Measurements from ENCODE around the gene METTL27. TPM values are rescaled to one million over a fixed set of nuclear protein-coding genes. Genes with fewer than 3 reads are reported as not detected.
"Not testable (repeated sequence)": the region's sequence is repeated elsewhere in the genome, so short reads cannot be mapped to it uniquely, and the experiment has no call there.

METTL27 gene
- total RNA-seq, 1 donor from 2014 or later, result 1.6 TPM

- Histone ChIP-seq H3K27ac (ENCODE audit: low read depth, low read length) (no peak overlapping the region), H3K4me3 (ENCODE audit: low read length in 3 of 3) (no peak overlapping the region), H3K27me3 (ENCODE audit: control insufficient read depth in 3 of 3, insufficient read depth in 3 of 3, low read length in 3 of 3) (no peaks in the 10 kb centered on the region), H3K36me3 (ENCODE audit: control insufficient read depth in 3 of 3, insufficient read depth in 3 of 3, low read length in 3 of 3) (no peaks in the 10 kb centered on the region), H3K4me1 (ENCODE audit: control insufficient read depth in 3 of 3, insufficient read depth in 3 of 3, low read length in 3 of 3) (peaks cover 5 to 10% (median 6%) of the 10 kb centered on the region in 3 donors), H3K9me3 (ENCODE audit: control insufficient read depth in 3 of 3, low read length in 3 of 3) (no peaks in the 10 kb centered on the region), H3K9ac (ENCODE audit: low read depth in 1 of 3, low read length in 3 of 3) (no peak overlapping the region)
Measured at GRCh38 chr7:73839743-73840714, 2.3 kb downstream of the METTL27 start.

- H3K4me3 ChIP-seq (ENCODE audit: low read length in 3 of 3), result no peak overlapping the region
- H3K27me3 ChIP-seq (ENCODE audit: control insufficient read depth in 3 of 3, insufficient read depth in 3 of 3, low read length in 3 of 3), result no peaks in the 10 kb centered on the region
- no peak overlapping the region for H3K27ac ChIP-seq (ENCODE audit: low read depth, low read length)
- H3K4me1 ChIP-seq (ENCODE audit: control insufficient read depth in 3 of 3, insufficient read depth in 3 of 3, low read length in 3 of 3), result peaks cover 5 to 10% (median 6%) of the 10 kb centered on the region in 3 donors
- no peak overlapping the region for H3K9ac ChIP-seq (ENCODE audit: low read depth in 1 of 3, low read length in 3 of 3)
- H3K9me3 ChIP-seq (ENCODE audit: control insufficient read depth in 3 of 3, low read length in 3 of 3), result no peaks in the 10 kb centered on the region
- no peaks in the 10 kb centered on the region for H3K36me3 ChIP-seq (ENCODE audit: control insufficient read depth in 3 of 3, insufficient read depth in 3 of 3, low read length in 3 of 3)
Measured at GRCh38 chr7:73839290-73839689, 3.0 kb downstream of the METTL27 start.

- no peak overlapping the region for H3K27ac ChIP-seq (ENCODE audit: low read depth, low read length)
- no peaks in the 10 kb centered on the region for H3K36me3 ChIP-seq (ENCODE audit: control insufficient read depth in 3 of 3, insufficient read depth in 3 of 3, low read length in 3 of 3)
- H3K27me3 ChIP-seq (ENCODE audit: control insufficient read depth in 3 of 3, insufficient read depth in 3 of 3, low read length in 3 of 3), result no peaks in the 10 kb centered on the region
- H3K9me3 ChIP-seq (ENCODE audit: control insufficient read depth in 3 of 3, low read length in 3 of 3), result no peaks in the 10 kb centered on the region
- H3K9ac ChIP-seq (ENCODE audit: low read depth in 1 of 3, low read length in 3 of 3), result no peak overlapping the region
- H3K4me1 ChIP-seq (ENCODE audit: control insufficient read depth in 3 of 3, insufficient read depth in 3 of 3, low read length in 3 of 3), result peaks cover 5 to 10% (median 6%) of the 10 kb centered on the region in 3 donors
- H3K4me3 ChIP-seq (ENCODE audit: low read length in 3 of 3), result no peak overlapping the region
Measured at GRCh38 chr7:73838642-73839041, 3.7 kb downstream of the METTL27 start.

GRCh38 chr7:73837167-73837566 is 5.1 kb downstream of the METTL27 start:
- H3K4me1 ChIP-seq (ENCODE audit: control insufficient read depth in 3 of 3, insufficient read depth in 3 of 3, low read length in 3 of 3); H3K27me3 ChIP-seq (ENCODE audit: control insufficient read depth in 3 of 3, insufficient read depth in 3 of 3, low read length in 3 of 3); H3K4me3 ChIP-seq (ENCODE audit: low read length in 3 of 3): not testable (repeated sequence)

GRCh38 chr7:73834626-73835191 is 7.6 kb downstream of the METTL27 start:
- Histone ChIP-seq H3K4me1 (ENCODE audit: control insufficient read depth in 3 of 3, insufficient read depth in 3 of 3, low read length in 3 of 3) (peaks cover 0 to 2% (median 0%) of the 10 kb centered on the region in 3 donors), H3K27ac (ENCODE audit: low read depth, low read length) (no peak overlapping the region), H3K36me3 (ENCODE audit: control insufficient read depth in 3 of 3, insufficient read depth in 3 of 3, low read length in 3 of 3) (no peaks in the 10 kb centered on the region), H3K9ac (ENCODE audit: low read depth in 1 of 3, low read length in 3 of 3) (no peak overlapping the region), H3K4me3 (ENCODE audit: low read length in 3 of 3) (no peak overlapping the region), H3K27me3 (ENCODE audit: control insufficient read depth in 3 of 3, insufficient read depth in 3 of 3, low read length in 3 of 3) (peaks cover 0 to 23% (median 11%) of the 10 kb centered on the region in 3 donors), H3K9me3 (ENCODE audit: control insufficient read depth in 3 of 3, low read length in 3 of 3) (no peaks in the 10 kb centered on the region)

More at GRCh38 chr7:73837167-73837566, 5.1 kb downstream of the METTL27 start:
- H3K27ac ChIP-seq (ENCODE audit: low read depth, low read length); H3K36me3 ChIP-seq (ENCODE audit: control insufficient read depth in 3 of 3, insufficient read depth in 3 of 3, low read length in 3 of 3); H3K9ac ChIP-seq (ENCODE audit: low read depth in 1 of 3, low read length in 3 of 3); H3K9me3 ChIP-seq (ENCODE audit: control insufficient read depth in 3 of 3, low read length in 3 of 3): not testable (repeated sequence)

GRCh38 chr7:73833251-73833919 is 8.9 kb downstream of the METTL27 start:
- Histone ChIP-seq H3K27me3 (ENCODE audit: control insufficient read depth in 3 of 3, insufficient read depth in 3 of 3, low read length in 3 of 3) (peaks cover 0 to 25% (median 11%) of the 10 kb centered on the region in 3 donors), H3K27ac (ENCODE audit: low read depth, low read length) (no peak overlapping the region), H3K4me1 (ENCODE audit: control insufficient read depth in 3 of 3, insufficient read depth in 3 of 3, low read length in 3 of 3) (peaks cover 0 to 2% (median under 1%) of the 10 kb centered on the region in 3 donors), H3K36me3 (ENCODE audit: control insufficient read depth in 3 of 3, insufficient read depth in 3 of 3, low read length in 3 of 3) (no peaks in the 10 kb centered on the region), H3K9me3 (ENCODE audit: control insufficient read depth in 3 of 3, low read length in 3 of 3) (no peaks in the 10 kb centered on the region), H3K9ac (ENCODE audit: low read depth in 1 of 3, low read length in 3 of 3) (no peak overlapping the region), H3K4me3 (ENCODE audit: low read length in 3 of 3) (no peak overlapping the region)

- Histone ChIP-seq H3K4me3 (ENCODE audit: low read length in 3 of 3) (no peak overlapping the region), H3K9ac (ENCODE audit: low read depth in 1 of 3, low read length in 3 of 3) (no peak overlapping the region), H3K27me3 (ENCODE audit: control insufficient read depth in 3 of 3, insufficient read depth in 3 of 3, low read length in 3 of 3) (peaks cover 0 to 25% (median 11%) of the 10 kb centered on the region in 3 donors), H3K4me1 (ENCODE audit: control insufficient read depth in 3 of 3, insufficient read depth in 3 of 3, low read length in 3 of 3) (peaks cover 5 to 6% (median 5%) of the 10 kb centered on the region in 3 donors), H3K27ac (ENCODE audit: low read depth, low read length) (no peak overlapping the region), H3K9me3 (ENCODE audit: control insufficient read depth in 3 of 3, low read length in 3 of 3) (no peaks in the 10 kb centered on the region), H3K36me3 (ENCODE audit: control insufficient read depth in 3 of 3, insufficient read depth in 3 of 3, low read length in 3 of 3) (no peaks in the 10 kb centered on the region)
Measured at GRCh38 chr7:73832806-73833205, 9.5 kb downstream of the METTL27 start.

- H3K4me1 ChIP-seq (ENCODE audit: control insufficient read depth in 3 of 3, insufficient read depth in 3 of 3, low read length in 3 of 3), result peaks cover 11% of the 10 kb centered on the region in 3 donors
Measured at GRCh38 chr7:73831834-73832651, 10.3 kb downstream of the METTL27 start.

GRCh38 chr7:73831584-73831833 is 10.8 kb downstream of the METTL27 start:
- no peak overlapping the region for H3K9ac ChIP-seq (ENCODE audit: low read depth in 1 of 3, low read length in 3 of 3)
- no peak overlapping the region for H3K27ac ChIP-seq (ENCODE audit: low read depth, low read length)
- peaks cover 0 to 25% (median 11%) of the 10 kb centered on the region in 3 donors for H3K27me3 ChIP-seq (ENCODE audit: control insufficient read depth in 3 of 3, insufficient read depth in 3 of 3, low read length in 3 of 3)
- no peak overlapping the region for H3K4me3 ChIP-seq (ENCODE audit: low read length in 3 of 3)
- H3K9me3 ChIP-seq (ENCODE audit: control insufficient read depth in 3 of 3, low read length in 3 of 3), result no peaks in the 10 kb centered on the region
- H3K4me1 ChIP-seq (ENCODE audit: control insufficient read depth in 3 of 3, insufficient read depth in 3 of 3, low read length in 3 of 3), result peaks cover 11% of the 10 kb centered on the region in 3 donors
- H3K36me3 ChIP-seq (ENCODE audit: control insufficient read depth in 3 of 3, insufficient read depth in 3 of 3, low read length in 3 of 3), result no peaks in the 10 kb centered on the region

More at GRCh38 chr7:73831834-73832651, 10.3 kb downstream of the METTL27 start:
- H3K27ac ChIP-seq (ENCODE audit: low read depth, low read length), result no peak overlapping the region
- no peaks in the 10 kb centered on the region for H3K36me3 ChIP-seq (ENCODE audit: control insufficient read depth in 3 of 3, insufficient read depth in 3 of 3, low read length in 3 of 3)
- no peak overlapping the region for H3K9ac ChIP-seq (ENCODE audit: low read depth in 1 of 3, low read length in 3 of 3)
- H3K27me3 ChIP-seq (ENCODE audit: control insufficient read depth in 3 of 3, insufficient read depth in 3 of 3, low read length in 3 of 3), result peaks cover 0 to 25% (median 11%) of the 10 kb centered on the region in 3 donors
- H3K9me3 ChIP-seq (ENCODE audit: control insufficient read depth in 3 of 3, low read length in 3 of 3), result no peaks in the 10 kb centered on the region
- H3K4me3 ChIP-seq (ENCODE audit: low read length in 3 of 3), result no peak overlapping the region
